NT2/D1 (cell line): ENCODE results near the gene CREB3L2.

Experiments
- SUZ12 ChIP-seq: IDR thresholded peaks from 2 replicates; pipeline ENCODE4 v1.6.1; 2011; ENCODE audit not compliant: insufficient read length, insufficient read depth; ENCODE audit errors: extremely low read depth
- YY1 ChIP-seq: IDR thresholded peaks from 2 replicates; pipeline ENCODE4 v1.6.1; 2011; ENCODE audit not compliant: insufficient read length, insufficient read depth
- ZNF274 ChIP-seq: IDR thresholded peaks from 2 replicates; pipeline ENCODE4 v1.6.1; 2011; ENCODE audit warnings: mild to moderate bottlenecking, low read depth, low read length

- no peak for TF ChIP-seq ZNF274
- no peak for TF ChIP-seq YY1
- no peak for TF ChIP-seq SUZ12
Observed at GRCh38 chr7:138036135-138036534, 34.2 kb upstream of the CREB3L2 start.
